HL-60/S4 treated with phorbol 12-myristate 13-acetate at 8.2 ng/mL for 4 days and 3 days (cell line): ENCODE data around the gene EFCAB7.

Source experiments
- in situ Hi-C: fragments of 300-500 bp; cut with MboI; formaldehyde crosslinking; loops from 2 replicates; pipeline ENCODE4 v1.15.0; 2022; ENCODE audit warnings: low sequenced_read_pairs

The EFCAB7 gene

DNA sequence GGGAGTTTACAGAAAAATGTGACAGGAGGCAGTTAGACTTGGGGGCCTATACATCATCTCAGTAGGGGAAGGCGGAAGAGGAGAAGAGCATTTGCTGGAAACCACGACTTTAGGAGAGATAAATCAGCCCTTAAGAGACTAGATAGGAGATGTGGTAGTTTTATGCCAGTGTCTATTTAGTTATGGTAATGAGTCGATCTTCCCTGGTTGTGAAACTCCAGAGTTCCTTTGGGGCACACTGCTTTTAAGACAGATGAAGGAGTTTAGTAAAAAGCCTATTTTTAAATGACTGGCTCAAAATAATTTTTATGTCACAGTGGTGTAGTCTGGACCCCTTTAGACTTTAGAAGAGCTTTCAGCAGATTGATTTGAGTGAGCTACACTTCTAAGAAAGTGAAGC lies 77.7 kb downstream of the EFCAB7 start:
- in situ Hi-C loops = loop anchor here (25.0 kb wide), 1 partner anchor 536 kb away; no protein-coding TSS in a partner anchor

DNA sequence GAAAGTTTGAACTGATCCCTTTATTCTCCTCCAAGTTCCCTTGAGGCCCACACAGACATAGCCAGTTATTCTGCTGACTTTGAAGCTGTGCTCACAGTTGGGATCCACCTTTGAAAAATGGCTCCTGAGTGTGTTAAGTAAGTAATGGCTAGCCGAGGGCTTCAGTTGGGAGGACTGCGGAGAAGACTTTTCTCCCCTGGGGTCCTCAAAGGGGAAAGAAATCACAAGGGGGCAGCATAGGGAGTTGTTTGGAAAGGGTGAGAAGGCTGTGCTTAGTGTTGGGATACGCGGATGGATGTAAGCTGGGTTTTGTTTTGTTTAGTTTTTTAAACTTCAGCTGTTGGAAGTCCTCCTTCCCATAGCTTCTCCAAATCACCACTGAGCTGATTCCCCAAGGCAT lies 78.1 kb downstream of the EFCAB7 start:
- in situ Hi-C loops = loop anchor here (25.0 kb wide), 1 partner anchor 536 kb away; no protein-coding TSS in a partner anchor

DNA sequence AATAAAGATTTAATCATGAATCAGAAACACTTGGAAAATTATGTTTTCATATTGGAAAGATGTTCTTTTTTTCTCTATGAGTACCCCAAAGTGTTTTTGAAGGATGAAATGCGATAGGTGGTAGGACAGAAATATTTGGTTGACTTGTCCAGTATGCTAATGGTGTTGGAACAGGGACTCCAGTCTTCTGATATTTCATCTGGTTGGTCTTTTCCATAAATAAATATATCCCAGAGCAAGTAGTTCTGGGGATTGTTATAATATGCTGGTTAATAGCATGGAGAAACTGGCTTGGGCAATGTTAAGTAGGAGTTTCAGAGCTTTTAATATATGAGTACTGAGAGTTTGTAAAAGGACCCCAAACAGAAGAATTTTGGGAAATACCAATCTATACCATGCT lies 78.6 kb downstream of the EFCAB7 start:
- in situ Hi-C loops = loop anchor here (25.0 kb wide), 1 partner anchor 535 kb away; no protein-coding TSS in a partner anchor

DNA sequence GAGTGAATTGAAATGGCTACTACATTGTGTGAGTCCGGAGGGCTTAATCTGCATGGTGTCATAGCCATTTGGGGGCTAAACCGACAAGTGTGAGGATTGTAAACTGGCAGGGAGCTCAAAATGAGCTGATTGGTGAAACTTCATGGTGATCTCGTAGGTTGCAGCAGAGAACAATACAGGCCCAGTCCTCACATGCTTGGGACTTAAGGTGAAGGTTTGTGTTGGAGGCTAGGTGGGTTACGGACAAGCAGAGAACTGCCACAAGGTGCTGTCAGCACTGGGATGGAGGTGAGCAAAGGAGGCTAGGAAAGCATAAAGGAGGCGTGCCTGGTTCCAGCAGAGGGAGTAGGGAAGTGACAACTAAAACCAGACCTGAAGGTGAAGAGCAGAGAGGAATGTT lies 79.3 kb downstream of the EFCAB7 start:
- in situ Hi-C loops = loop anchor here (25.0 kb wide), 1 partner anchor 535 kb away; no protein-coding TSS in a partner anchor

DNA sequence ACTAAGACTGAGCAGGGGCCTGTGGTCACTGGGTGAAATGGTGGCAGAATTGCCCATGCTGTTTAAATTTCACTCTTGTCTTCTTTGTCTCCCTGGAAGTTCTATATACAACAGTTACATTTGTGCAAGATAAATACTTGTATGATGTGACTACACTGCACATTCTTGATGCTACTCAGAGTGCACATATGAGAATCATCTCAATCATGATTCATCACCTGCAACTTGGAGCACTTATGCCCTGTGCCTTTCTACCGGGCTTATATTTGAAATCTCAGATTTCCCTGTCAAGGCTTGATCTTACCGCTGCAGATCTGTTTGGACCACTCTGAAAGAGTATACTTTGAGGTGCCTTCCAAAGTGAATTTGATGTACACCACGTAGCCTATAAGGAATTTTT lies 80.5 kb downstream of the EFCAB7 start:
- in situ Hi-C loops = loop anchor here (25.0 kb wide), 1 partner anchor 533 kb away; no protein-coding TSS in a partner anchor

DNA sequence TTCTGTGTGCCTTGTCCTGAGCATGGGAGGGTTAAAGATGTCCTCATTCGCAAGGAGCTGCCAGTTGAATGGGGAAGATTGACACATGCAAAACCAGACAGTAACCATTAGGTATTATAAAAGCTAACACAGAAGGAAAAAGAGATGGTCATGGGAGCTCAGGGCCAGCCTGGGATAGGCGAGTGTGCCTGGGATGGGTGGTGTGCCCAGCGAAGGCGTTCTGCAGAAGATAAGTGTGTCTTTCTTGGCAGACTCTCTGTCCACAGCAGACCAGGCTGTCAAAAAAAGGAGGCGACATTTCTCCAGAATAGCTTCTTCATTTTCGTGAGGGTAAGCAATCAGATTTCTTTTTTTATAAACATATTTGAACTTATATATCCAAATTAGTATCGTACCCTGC lies 84.0 kb downstream of the EFCAB7 start:
- in situ Hi-C loops = loop anchor here (25.0 kb wide), 1 partner anchor 530 kb away; no protein-coding TSS in a partner anchor

DNA sequence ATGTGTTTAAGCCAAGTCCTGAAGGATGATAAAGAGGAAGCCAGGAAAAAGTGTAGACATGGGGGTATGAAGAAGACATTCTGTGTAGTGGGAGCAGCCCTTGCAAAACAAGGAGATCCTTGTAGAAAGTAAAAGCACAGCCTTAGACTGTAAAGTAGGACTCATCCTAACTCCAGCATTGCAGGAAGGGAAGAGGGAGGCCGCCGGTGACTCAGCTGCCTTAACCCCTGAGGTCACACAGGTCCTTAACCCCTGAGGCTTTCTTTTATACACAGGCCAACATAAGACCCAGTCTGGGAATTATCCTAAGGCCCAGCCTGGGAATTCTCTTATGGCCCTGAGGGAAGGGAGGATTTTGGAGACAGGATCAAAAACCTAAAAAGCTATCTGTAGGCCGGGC lies 87.9 kb downstream of the EFCAB7 start:
- in situ Hi-C loops = loop anchor here (10.0 to 25.0 kb wide), 2 partner anchors 526 to 634 kb away; no protein-coding TSS in a partner anchor

DNA sequence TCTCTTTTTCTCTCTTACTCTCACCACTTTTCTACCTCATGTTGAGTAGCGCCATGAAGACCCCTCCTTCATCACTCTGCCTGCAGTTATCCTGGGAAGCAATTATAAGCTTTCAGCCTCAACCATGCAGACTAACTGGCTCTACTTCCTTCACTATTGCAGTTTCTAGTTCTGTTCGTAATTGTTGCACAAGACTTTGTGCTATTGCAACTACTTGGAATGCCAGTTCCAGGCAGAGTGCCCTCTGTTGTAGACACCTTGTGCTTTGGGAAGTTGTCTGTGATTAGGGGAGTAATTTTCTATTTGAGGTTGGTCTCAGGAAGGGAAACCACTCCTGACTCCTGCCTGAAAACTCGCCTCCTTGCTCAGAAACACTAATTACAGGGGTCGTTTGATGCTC lies 89.2 kb downstream of the EFCAB7 start:
- in situ Hi-C loops = loop anchor here (10.0 to 25.0 kb wide), 2 partner anchors 525 to 632 kb away; no protein-coding TSS in a partner anchor

DNA sequence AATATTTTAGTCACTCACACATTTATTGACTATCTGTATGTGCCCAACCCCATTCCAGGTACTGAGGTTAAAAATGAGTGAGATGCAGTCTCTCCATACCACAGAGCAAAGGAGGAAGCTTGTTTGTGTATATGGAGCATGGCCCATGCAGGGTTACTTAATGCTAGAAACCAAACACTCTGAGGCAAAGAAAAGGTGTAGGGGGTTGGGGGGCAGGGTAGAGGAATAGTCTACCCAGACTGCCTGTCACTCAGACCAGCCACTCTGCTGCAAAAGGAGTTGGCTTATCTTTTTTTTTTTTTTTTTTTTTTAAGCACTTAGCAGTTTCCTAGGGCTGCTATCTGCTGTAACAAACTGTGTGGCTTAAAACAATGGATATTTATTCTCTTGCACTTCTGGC lies 89.6 kb downstream of the EFCAB7 start:
- in situ Hi-C loops = loop anchor here (10.0 to 25.0 kb wide), 2 partner anchors 524 to 632 kb away; no protein-coding TSS in a partner anchor

DNA sequence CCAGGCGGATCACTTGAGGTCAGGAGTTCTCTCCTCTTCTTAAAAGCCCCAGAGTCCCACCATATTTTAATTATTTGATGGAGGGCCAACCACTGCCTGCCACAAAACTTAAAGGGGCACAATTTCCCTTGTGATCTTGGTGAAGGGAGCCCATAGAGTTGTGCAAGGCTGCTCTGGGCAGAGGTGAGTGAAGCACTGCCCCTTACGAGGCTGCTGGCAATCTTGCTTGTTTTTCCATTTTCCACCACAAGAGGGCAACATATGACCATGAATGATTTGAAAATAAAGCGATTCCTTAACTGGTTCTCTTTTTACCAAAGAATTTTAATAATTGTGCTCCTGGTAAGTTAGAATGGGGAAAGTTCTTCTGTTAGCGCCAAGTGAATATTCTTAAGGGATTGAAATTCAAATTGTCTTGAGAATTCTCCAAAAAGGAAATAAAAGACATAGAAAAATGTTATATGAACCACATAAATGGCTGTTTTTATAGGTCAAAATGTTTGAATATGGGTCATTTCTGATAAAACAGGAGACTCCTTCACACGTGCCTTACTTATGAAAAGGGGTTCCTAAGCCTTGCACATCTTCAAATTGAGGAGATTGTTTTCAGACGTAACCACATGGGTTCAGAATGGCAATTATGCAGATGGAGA lies 92.6 kb downstream of the EFCAB7 start:
- in situ Hi-C loops = loop anchor here (10.0 to 25.0 kb wide), 2 partner anchors 521 to 629 kb away; no protein-coding TSS in a partner anchor

DNA sequence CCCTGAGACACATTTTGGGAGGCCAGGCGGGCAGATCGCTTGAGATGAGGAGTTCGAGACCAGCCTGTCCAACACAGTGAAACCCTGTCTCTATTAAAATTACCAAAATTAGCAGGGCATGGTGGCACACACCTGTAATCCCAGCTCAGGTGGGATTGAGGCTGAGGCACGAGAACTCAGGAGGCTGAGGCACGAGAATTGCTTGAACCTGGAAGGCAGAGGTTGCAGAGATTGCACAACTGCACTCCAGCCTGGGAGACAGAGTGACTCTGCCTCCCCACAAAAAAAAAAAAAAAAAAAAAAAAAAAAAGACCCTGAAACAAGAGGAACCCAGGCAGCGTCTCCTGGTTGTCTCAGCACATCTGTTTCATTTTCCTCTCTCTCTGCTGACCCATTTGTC lies 94.1 kb downstream of the EFCAB7 start:
- in situ Hi-C loops = loop anchor here (10.0 to 25.0 kb wide), 2 partner anchors 520 to 627 kb away; no protein-coding TSS in a partner anchor

DNA sequence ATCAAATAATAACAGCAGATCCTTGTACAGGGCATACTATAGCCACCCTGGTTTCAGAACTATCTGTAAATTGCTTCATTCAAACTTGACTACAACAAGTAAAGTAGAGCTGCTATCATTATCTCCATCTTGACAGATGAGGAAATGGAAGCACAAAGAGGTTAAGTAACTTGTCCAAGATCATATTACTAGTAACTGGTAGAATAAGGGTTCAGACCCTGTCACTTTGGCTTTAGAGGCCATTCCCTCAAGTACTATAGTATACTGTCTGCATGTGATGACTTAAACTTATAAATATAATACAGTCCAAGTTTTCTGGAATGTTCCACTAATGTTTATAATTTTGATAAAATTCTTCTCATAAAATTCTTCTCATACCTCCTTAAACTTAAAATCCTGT lies 94.7 kb downstream of the EFCAB7 start:
- in situ Hi-C loops = loop anchor here (10.0 to 25.0 kb wide), 2 partner anchors 519 to 627 kb away; no protein-coding TSS in a partner anchor

DNA sequence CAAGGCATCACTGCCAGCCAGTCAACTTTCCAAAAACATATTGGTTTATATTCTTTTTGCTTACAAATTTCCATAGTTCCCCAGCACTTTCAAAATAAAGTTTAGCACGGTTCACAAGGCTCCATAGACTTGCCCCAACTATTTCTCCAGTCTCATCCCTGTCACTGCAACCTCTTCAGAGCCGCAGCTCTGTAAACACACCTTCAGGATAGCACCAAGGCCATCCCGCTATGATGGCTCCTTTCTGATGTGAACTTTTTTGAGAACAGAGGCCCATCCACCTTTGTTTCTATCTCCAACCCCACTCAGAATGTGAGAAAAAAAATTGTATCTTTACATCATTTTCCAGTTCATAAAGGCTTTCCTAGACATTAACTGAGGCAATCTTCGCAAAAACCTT lies 96.2 kb downstream of the EFCAB7 start:
- in situ Hi-C loops = loop anchor here (10.0 to 25.0 kb wide), 2 partner anchors 518 to 625 kb away; no protein-coding TSS in a partner anchor

DNA sequence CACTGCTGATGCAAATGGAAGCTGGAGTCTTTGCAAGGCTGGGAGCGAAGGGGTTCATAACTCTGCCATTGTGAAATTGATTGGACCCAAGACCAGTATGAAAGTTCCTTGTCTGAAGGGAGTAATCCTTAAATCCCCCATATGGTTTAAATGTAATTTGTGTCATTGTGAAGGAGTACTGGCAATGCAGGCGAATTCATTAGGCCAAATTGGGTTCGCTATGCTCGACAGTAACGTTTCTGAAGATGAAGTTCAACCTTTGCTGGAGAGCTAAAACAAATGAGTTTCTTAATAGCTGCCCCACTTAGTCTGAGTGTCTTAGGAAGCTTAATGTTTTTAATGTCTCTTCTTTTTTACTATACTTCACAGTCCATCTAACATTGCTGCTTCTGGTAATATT lies 97.3 kb downstream of the EFCAB7 start:
- in situ Hi-C loops = loop anchor here (25.0 kb wide), 1 partner anchor 517 kb away; no protein-coding TSS in a partner anchor

DNA sequence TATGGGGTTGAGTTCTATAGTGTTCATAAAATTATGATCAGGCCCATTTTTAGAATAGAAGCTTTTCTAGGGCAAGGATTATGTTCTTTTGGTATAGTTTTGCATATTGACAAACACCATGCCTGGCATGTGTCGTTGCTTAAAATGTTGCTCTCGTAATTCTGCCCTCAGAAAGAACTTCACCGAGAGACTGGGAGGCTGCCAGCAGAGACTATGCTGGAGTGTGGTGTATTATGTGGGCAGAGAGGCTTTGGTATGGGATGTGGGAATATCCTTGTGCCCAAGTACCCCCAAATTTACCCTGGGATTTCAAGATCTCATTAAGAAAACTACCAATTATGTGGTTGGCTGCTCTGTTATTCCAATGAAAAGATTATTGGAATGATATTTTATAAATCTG lies 97.8 kb downstream of the EFCAB7 start:
- in situ Hi-C loops = loop anchor here (25.0 kb wide), 1 partner anchor 516 kb away; no protein-coding TSS in a partner anchor

DNA sequence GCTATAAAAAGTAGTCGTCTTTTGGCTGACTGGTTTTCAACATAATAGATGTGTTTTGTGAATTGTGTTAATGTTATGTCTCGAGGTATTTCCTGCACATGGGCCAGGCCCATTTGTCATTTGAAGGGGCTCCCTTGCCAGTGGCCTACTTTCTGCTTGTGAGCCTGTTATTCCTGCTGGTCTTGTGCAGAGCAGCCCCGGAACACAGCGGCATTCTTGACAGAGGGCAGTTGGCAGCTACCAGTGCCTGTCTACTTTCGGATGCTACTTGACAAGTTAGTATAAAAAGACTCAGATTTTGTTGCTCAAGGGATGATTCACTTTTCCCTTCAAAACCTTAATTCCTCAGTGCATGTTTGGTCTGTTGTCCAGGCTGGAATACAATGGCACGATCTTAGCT lies 98.4 kb downstream of the EFCAB7 start:
- in situ Hi-C loops = loop anchor here (25.0 kb wide), 1 partner anchor 516 kb away; no protein-coding TSS in a partner anchor
